Lower leg skin (tissue), 3 donors: ENCODE measurements around the gene CD19.

Source experiments
- POLR2A ChIP-seq, 2 donors: fragments of 450-650 bp; IDR thresholded peaks; one replicate each; pipeline ENCODE4 v1.6.1; 2016 to 2017; ENCODE audit warnings: antibody characterized with exemption in 2 of 2, mild to moderate bottlenecking in 1 of 2, moderate library complexity in 1 of 2
- TF ChIP-seq, protein P1 (sequence below), 3 donors: fragments of 450-650 bp; IDR thresholded peaks; one replicate each; pipeline ENCODE4 v1.5.1; 2016; ENCODE audit warnings: antibody characterized with exemption in 3 of 3, mild to moderate bottlenecking in 3 of 3, moderate library complexity in 2 of 3

DNA sequence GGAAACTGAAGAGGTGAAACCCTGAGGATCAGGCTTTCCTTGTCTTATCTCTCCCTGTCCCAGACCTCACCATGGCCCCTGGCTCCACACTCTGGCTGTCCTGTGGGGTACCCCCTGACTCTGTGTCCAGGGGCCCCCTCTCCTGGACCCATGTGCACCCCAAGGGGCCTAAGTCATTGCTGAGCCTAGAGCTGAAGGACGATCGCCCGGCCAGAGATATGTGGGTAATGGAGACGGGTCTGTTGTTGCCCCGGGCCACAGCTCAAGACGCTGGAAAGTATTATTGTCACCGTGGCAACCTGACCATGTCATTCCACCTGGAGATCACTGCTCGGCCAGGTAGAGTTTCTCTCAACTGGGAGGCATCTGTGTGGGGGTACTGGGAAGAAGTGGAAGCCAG lies 1.4 kb downstream of the CD19 start:
- TF ChIP-seq, protein P1, sequence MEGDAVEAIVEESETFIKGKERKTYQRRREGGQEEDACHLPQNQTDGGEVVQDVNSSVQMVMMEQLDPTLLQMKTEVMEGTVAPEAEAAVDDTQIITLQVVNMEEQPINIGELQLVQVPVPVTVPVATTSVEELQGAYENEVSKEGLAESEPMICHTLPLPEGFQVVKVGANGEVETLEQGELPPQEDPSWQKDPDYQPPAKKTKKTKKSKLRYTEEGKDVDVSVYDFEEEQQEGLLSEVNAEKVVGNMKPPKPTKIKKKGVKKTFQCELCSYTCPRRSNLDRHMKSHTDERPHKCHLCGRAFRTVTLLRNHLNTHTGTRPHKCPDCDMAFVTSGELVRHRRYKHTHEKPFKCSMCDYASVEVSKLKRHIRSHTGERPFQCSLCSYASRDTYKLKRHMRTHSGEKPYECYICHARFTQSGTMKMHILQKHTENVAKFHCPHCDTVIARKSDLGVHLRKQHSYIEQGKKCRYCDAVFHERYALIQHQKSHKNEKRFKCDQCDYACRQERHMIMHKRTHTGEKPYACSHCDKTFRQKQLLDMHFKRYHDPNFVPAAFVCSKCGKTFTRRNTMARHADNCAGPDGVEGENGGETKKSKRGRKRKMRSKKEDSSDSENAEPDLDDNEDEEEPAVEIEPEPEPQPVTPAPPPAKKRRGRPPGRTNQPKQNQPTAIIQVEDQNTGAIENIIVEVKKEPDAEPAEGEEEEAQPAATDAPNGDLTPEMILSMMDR (IDR thresholded peaks at IDR 0.05): no peak
- no peak for TF ChIP-seq POLR2A (IDR thresholded peaks at IDR 0.05)
